IMR-90 (cell line): ENCODE data around the gene TRIO. TPM values are rescaled to one million over a fixed set of nuclear protein-coding genes. Genes with fewer than 3 reads are reported as not detected.

Experiments used
- ATAC-seq: fragments of 200-7000 bp; cut with Tn5 transposase; 2 replicates; pipeline ENCODE4 v1.9.1; 2020; ENCODE audit warnings: low read depth, mild to moderate bottlenecking, moderate library complexity
- BruUV-seq: library from RNA; stranded (reverse); fragments of 400-500 nt; replicated peaks from 2 replicates; lab custom pipeline; 2021; lab: Mats Ljungman, UMichigan
- CTCF ChIA-PET: fragments of 300-600 bp; formaldehyde crosslinking; extraction: SDS; loops from one replicate; lab custom pipeline; 2021; ENCODE audit warnings: antibody characterized with exemption; lab: Yijun Ruan, JAX
- POLR2A ChIA-PET: fragments of 300-600 bp; sonication (Branson Sonifier 250); formaldehyde crosslinking; loops from one replicate; lab custom pipeline; 2022; ENCODE audit warnings: antibody characterized with exemption; ENCODE audit not compliant: unreplicated experiment; lab: Charles Lee
- DNase-seq: peaks from one replicate; pipeline ENCODE4 v3.0.0; 2013
- H2AFZ ChIP-seq: replicated peaks from 2 replicates; pipeline ENCODE3; 2013; ENCODE audit warnings: low read length, mild to moderate bottlenecking; ENCODE audit not compliant: poor library complexity
- H2AK5ac ChIP-seq: 2 replicates; pipeline ENCODE4 v1.6.1; 2013; ENCODE audit warnings: low read depth, low read length, inconsistent platforms
- H2AK9ac ChIP-seq: replicated peaks from 2 replicates; pipeline ENCODE3; 2013; ENCODE audit warnings: mild to moderate bottlenecking, low read depth, low read length, moderate library complexity; ENCODE audit not compliant: poor library complexity
- H2BK120ac ChIP-seq: 2 replicates; pipeline ENCODE4 v1.6.1; 2013; ENCODE audit warnings: low read depth, low read length, inconsistent platforms
- H2BK15ac ChIP-seq: 3 replicates; pipeline ENCODE4 v1.6.1; 2013; ENCODE audit warnings: low read depth, low read length, inconsistent platforms
- H2BK20ac ChIP-seq: 2 replicates; pipeline ENCODE4 v1.6.1; 2013; ENCODE audit warnings: low read depth, mild to moderate bottlenecking, inconsistent platforms, low read length, moderate library complexity
- H2BK5ac ChIP-seq: 2 replicates; pipeline ENCODE4 v1.6.1; 2013; ENCODE audit warnings: mild to moderate bottlenecking, low read depth, low read length, inconsistent platforms; ENCODE audit not compliant: poor library complexity, severe bottlenecking
- H3K14ac ChIP-seq: replicated peaks from 2 replicates; pipeline ENCODE4 v1.6.1; 2013; ENCODE audit warnings: low read depth, low read length, inconsistent platforms
- H3K18ac ChIP-seq: 2 replicates; pipeline ENCODE4 v1.6.1; 2013; ENCODE audit warnings: low read depth, low read length, control low read depth
- H3K23ac ChIP-seq: 2 replicates; pipeline ENCODE4 v1.6.1; 2013; ENCODE audit warnings: low read depth, low read length, inconsistent platforms
- H3K27ac ChIP-seq: 2 replicates; pipeline ENCODE4 v1.5.1; 2013; ENCODE audit warnings: mild to moderate bottlenecking, control low read depth, low read length; ENCODE audit not compliant: insufficient read depth
- H3K27me3 ChIP-seq: 2 replicates; pipeline ENCODE4 v1.6.1; 2013; ENCODE audit warnings: low read length; ENCODE audit not compliant: control insufficient read depth, insufficient read depth
- H3K36me3 ChIP-seq: 2 replicates; pipeline ENCODE4 v1.6.1; 2013; ENCODE audit warnings: low read length, mixed read lengths; ENCODE audit not compliant: control insufficient read depth, insufficient read depth
- H3K4ac ChIP-seq: 2 replicates; pipeline ENCODE4 v1.6.1; 2013; ENCODE audit warnings: low read depth, low read length, inconsistent platforms
- H3K4me1 ChIP-seq: 2 replicates; pipeline ENCODE4 v1.6.1; 2013; ENCODE audit warnings: low read length, mixed read lengths; ENCODE audit not compliant: control insufficient read depth, insufficient read depth
- H3K4me2 ChIP-seq: 2 replicates; pipeline ENCODE4 v1.6.1; 2013; ENCODE audit warnings: low read depth, mild to moderate bottlenecking, control low read depth, low read length, moderate library complexity
- H3K4me3 ChIP-seq: 2 replicates; pipeline ENCODE4 v1.5.1; 2013; ENCODE audit warnings: low read depth, mild to moderate bottlenecking, control low read depth, low read length, moderate library complexity; ENCODE audit not compliant: insufficient read depth
- H3K56ac ChIP-seq: 2 replicates; pipeline ENCODE4 v1.6.1; 2013; ENCODE audit warnings: low read length, inconsistent platforms; ENCODE audit not compliant: insufficient read depth; ENCODE audit errors: extremely low read depth
- H3K79me1 ChIP-seq, 2 experiments: 2 replicates each; pipeline ENCODE4 v1.6.1; 2013; ENCODE audit warnings: low read length in 2 of 2, inconsistent platforms in 1 of 2, low read depth in 1 of 2
- H3K9ac ChIP-seq: 2 replicates; pipeline ENCODE4 v1.6.1; 2013; ENCODE audit warnings: low read depth, low read length, control low read depth
- H3K9me1 ChIP-seq: 2 replicates; pipeline ENCODE4 v1.6.1; 2013; ENCODE audit warnings: low read length, inconsistent platforms; ENCODE audit not compliant: insufficient read depth
- H3K9me3 ChIP-seq: 2 replicates; pipeline ENCODE4 v1.6.1; 2013; ENCODE audit warnings: low read length; ENCODE audit not compliant: control insufficient read depth, insufficient read depth
- H4K20me1 ChIP-seq: 2 replicates; pipeline ENCODE4 v1.6.1; 2013; ENCODE audit warnings: low read length, inconsistent platforms; ENCODE audit not compliant: insufficient read depth
- H4K5ac ChIP-seq: 2 replicates; pipeline ENCODE4 v1.6.1; 2013; ENCODE audit warnings: mild to moderate bottlenecking, low read depth, low read length, control low read depth
- H4K8ac ChIP-seq, 2 experiments: 2 replicates each; pipeline ENCODE4 v1.6.1; 2013; ENCODE audit warnings: low read depth in 2 of 2, low read length in 2 of 2, control low read depth in 1 of 2, inconsistent platforms in 1 of 2
- H4K91ac ChIP-seq: 2 replicates; pipeline ENCODE4 v1.6.1; 2013; ENCODE audit warnings: low read depth, low read length, inconsistent platforms; ENCODE audit not compliant: insufficient read depth
- CHD1 ChIP-seq: IDR thresholded peaks from 2 replicates; pipeline ENCODE4 v1.6.1; 2012; ENCODE audit warnings: low read depth, low read length, improper control_type of control experiment
- FOS ChIP-seq: fragments of 150-350 bp; IDR thresholded peaks from 2 replicates; pipeline ENCODE4 v1.6.1; 2016; ENCODE audit warnings: low read depth, low read length
- WGBS, 2 experiments: methylation state at CpG; one replicate each; pipeline versions ENCODE4 v1.1.5 to v1.1.7; 2013; ENCODE audit warnings: missing lambda C conversion rate in 2 of 2; ENCODE audit not compliant: insufficient read length in 1 of 2; ENCODE audit errors: extremely low coverage in 2 of 2; 5-methylcytosine and 5-hydroxymethylcytosine counted together
- dilution Hi-C: fragments of 300-500 bp; cut with HindIII; formaldehyde crosslinking; loops from one replicate; pipeline ENCODE4 v1.14.3; 2018; ENCODE audit warnings: low sequenced_read_pairs; ENCODE audit not compliant: unreplicated experiment
- in situ Hi-C: fragments of 300-500 bp; cut with MboI; formaldehyde crosslinking; loops from 3 replicates; pipeline ENCODE4 v1.14.3; 2019; ENCODE audit warnings: low sequenced_read_pairs, inconsistent platforms, mixed read lengths
- intact Hi-C: fragments of 100-400 bp; cut with micrococcal nuclease; formaldehyde crosslinking; loops from 2 replicates; pipeline ENCODE4 v1.10.0; 2022
- polyA plus RNA-seq, 3 experiments: library from polyadenylated mRNA; depleted of rRNA; stranded (reverse); fragments of >200 nt; gene quantifications; 2 replicates each; pipeline ENCODE4 v1.2.3, GENCODE V29; 2012; ENCODE audit warnings: low replicate concordance in 1 of 3
- total RNA-seq: library from RNA; depleted of rRNA; stranded (reverse); fragments of >200 nt; gene quantifications from 2 replicates; pipeline ENCODE4 v1.2.3, GENCODE V29; 2012

TRIO gene
- total and polyA plus RNA-seq, 2 of the 4 experiments (the other 2 are of a cell fraction) = 206 to 522 TPM

- Histone ChIP-seq H3K9me3 (no peaks in the 10 kb centered on the region), H3K79me1 (peaks cover 50 to 93% of the 10 kb centered on the region in 2 experiments), H3K27ac (peak overlapping the region; percentile 58; the same call in 1 of the 2 replicates), H2AK5ac (peak overlapping the region; percentile 44; the same call in 1 of the 2 replicates), H3K27me3 (no peaks in the 10 kb centered on the region), H3K9ac (no peak overlapping the region), H2BK15ac (no peak overlapping the region), H3K4ac (peak overlapping the region; percentile 53), H2AFZ (no peak overlapping the region), H3K4me3 (no peak overlapping the region), H2AK9ac (no peak overlapping the region), H4K91ac (no peak overlapping the region), H3K23ac (peak overlapping the region; percentile 32; the same call in 1 of the 2 replicates), H2BK5ac (peak overlapping the region; percentile 37), H4K5ac (no peak overlapping the region), H4K8ac (peak overlapping the region in 1 of 2 experiments; percentile 42; a peak in 1 of 4 replicates), H3K18ac (no peak overlapping the region), H2BK20ac (no peak overlapping the region), H2BK120ac (no peak overlapping the region), H3K4me2 (no peak overlapping the region), H3K9me1 (peaks cover 51% of the 10 kb centered on the region), H3K36me3 (peaks cover 75% of the 10 kb centered on the region), H4K20me1 (peaks cover 100% of the 10 kb centered on the region), H3K14ac (peak overlapping the region; percentile 16), H3K4me1 (peaks cover 34% of the 10 kb centered on the region), H3K56ac (no peak overlapping the region)
- WGBS, 2 experiments = 81% methylated on average over 6 of the region's 17 CpGs; no CpG with 5 or more reads in 1 of the 2 experiments
- BruUV-seq = no TSS peak
- CTCF ChIA-PET = interaction anchor here (1.4 to 1.8 kb wide), 2 partner anchors 8 to 230 kb away, joined by 4 to 8 read pairs; no protein-coding TSS in a partner anchor
- in situ Hi-C loops = loop anchor here (25.0 kb wide), 1 partner anchor 594 kb away; no protein-coding TSS in a partner anchor
- peak; percentile 24 for ATAC-seq
- intact Hi-C loops = loop anchor here (5.0 kb wide), 1 partner anchor 54 kb away; no protein-coding TSS in a partner anchor
- dilution Hi-C loops = no loop called here
- TF ChIP-seq FOS (0 out of 2 replicates have a peak, but pooled peaks have one; percentile 43), CHD1 (no peak)
- peak; percentile 55 for DNase-seq
- POLR2A ChIA-PET = no interaction called here
Measured at GRCh38 chr5:14417792-14418765, 274.9 kb downstream of the TRIO start.
